Vagina (tissue), 2 donors: Measurements from ENCODE around the gene RPS6KA1.

Experiments
- POLR2A ChIP-seq, 2 donors: fragments of 450-650 bp; IDR thresholded peaks; one replicate each; pipeline ENCODE4 v1.6.1; 2017; ENCODE audit warnings: antibody characterized with exemption in 2 of 2, mild to moderate bottlenecking in 2 of 2, moderate library complexity in 2 of 2
- POLR2AphosphoS5 ChIP-seq, 2 donors: sonication (generic); formaldehyde crosslinking; IDR thresholded peaks; one replicate each; pipeline ENCODE4 v1.9.0; 2017; ENCODE audit warnings: antibody characterized with exemption in 2 of 2, mild to moderate bottlenecking in 2 of 2, low read depth in 1 of 2; ENCODE audit not compliant: insufficient read depth in 1 of 2
- TF ChIP-seq, protein P1 (sequence below), 3 experiments: fragments of 450-650 bp in 2 of 3; fragments of 200-600 bp in 1 of 3; sonication (generic) in 1 of 3; IDR thresholded peaks; one replicate each; pipeline ENCODE4 v1.5.1; 2017 to 2019; ENCODE audit warnings: antibody characterized with exemption in 3 of 3, mild to moderate bottlenecking in 2 of 3, moderate library complexity in 2 of 3

DNA sequence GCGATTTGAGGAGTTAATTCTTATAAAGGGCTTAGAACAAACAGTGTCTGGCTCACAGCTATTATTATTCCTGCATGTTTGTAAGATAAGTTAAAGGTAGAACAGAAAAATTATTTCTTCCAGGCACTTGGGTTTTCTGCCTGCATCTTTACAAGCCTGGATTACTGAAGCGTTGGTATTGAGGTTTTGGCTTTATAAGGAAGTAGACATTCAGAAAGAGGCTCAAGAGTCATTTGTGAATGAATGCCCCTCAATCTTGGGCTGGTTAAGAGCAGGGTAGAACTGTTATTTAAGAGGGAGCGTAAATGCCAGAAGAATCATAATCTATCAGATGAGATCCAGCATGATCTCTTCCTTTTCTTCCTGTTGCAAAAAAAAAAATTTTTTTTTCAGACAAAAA is 89.0 kb downstream of the RPS6KA1 start:
- TF ChIP-seq, protein P1, sequence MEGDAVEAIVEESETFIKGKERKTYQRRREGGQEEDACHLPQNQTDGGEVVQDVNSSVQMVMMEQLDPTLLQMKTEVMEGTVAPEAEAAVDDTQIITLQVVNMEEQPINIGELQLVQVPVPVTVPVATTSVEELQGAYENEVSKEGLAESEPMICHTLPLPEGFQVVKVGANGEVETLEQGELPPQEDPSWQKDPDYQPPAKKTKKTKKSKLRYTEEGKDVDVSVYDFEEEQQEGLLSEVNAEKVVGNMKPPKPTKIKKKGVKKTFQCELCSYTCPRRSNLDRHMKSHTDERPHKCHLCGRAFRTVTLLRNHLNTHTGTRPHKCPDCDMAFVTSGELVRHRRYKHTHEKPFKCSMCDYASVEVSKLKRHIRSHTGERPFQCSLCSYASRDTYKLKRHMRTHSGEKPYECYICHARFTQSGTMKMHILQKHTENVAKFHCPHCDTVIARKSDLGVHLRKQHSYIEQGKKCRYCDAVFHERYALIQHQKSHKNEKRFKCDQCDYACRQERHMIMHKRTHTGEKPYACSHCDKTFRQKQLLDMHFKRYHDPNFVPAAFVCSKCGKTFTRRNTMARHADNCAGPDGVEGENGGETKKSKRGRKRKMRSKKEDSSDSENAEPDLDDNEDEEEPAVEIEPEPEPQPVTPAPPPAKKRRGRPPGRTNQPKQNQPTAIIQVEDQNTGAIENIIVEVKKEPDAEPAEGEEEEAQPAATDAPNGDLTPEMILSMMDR (IDR thresholded peaks at IDR 0.05), result no peak
- TF ChIP-seq POLR2AphosphoS5 (IDR thresholded peaks at IDR 0.05; ENCODE audit: insufficient read depth in 1 of 2, low read depth in 1 of 2) (no peak), POLR2A (IDR thresholded peaks at IDR 0.05) (no peak)
